Progenitor cell of endocrine pancreas (in vitro differentiated cells): ENCODE results near the gene CHPF2. TPM values are rescaled to one million over a fixed set of nuclear protein-coding genes. Genes with fewer than 3 reads are reported as not detected.

Experiments
- DNase-seq: peaks from one replicate; pipeline ENCODE4 v3.0.0; 2021; ENCODE audit warnings: low spot score; ENCODE audit not compliant: unreplicated experiment
- H3K27ac Mint-ChIP-seq: 2 replicates; pipeline ENCODE4 v1.8.0; 2021; ENCODE audit warnings: mild to moderate bottlenecking, moderate library complexity, mixed read lengths
- H3K27me3 Mint-ChIP-seq: 2 replicates; pipeline ENCODE4 v1.8.0; 2021; ENCODE audit warnings: mixed read lengths
- H3K36me3 Mint-ChIP-seq: 2 replicates; pipeline ENCODE4 v1.8.0; 2022; ENCODE audit warnings: mixed read lengths; ENCODE audit not compliant: insufficient read depth
- H3K4me1 Mint-ChIP-seq: 2 replicates; pipeline ENCODE4 v1.8.0; 2021; ENCODE audit warnings: low read depth, mixed read lengths
- H3K4me3 Mint-ChIP-seq: 2 replicates; pipeline ENCODE4 v1.8.0; 2021; ENCODE audit warnings: low read depth, mild to moderate bottlenecking, moderate library complexity, mixed read lengths
- H3K9me3 Mint-ChIP-seq: 2 replicates; pipeline ENCODE4 v1.8.0; 2021; ENCODE audit warnings: low read depth, mixed read lengths
- CTCF ChIP-seq: fragments of 200-600 bp; sonication (generic); IDR thresholded peaks from one replicate; pipeline ENCODE4 v1.5.0; 2021; ENCODE audit warnings: antibody characterized with exemption, mild to moderate bottlenecking; ENCODE audit not compliant: unreplicated experiment
- total RNA-seq: library from RNA; stranded (reverse); gene quantifications from 2 replicates; pipeline ENCODE4 v1.2.1, GENCODE V29; 2021

The CHPF2 gene
- total RNA-seq, 1 donor from 2014 or later = 42.2 TPM

GRCh38 chr7:151201751-151202150, 30.5 kb upstream of the CHPF2 start:
- no peak for TF ChIP-seq CTCF
- Mint-ChIP-seq H3K4me3 (no peak overlapping the region), H3K27ac (no peak overlapping the region), H3K9me3 (no peaks in the 10 kb centered on the region), H3K4me1 (no peaks in the 10 kb centered on the region), H3K36me3 (no peaks in the 10 kb centered on the region), H3K27me3 (peaks cover 47% of the 10 kb centered on the region)
- no peak for DNase-seq

- H3K27me3 Mint-ChIP-seq = peaks cover 57% of the 10 kb centered on the region
- DNase-seq = no peak
These were observed 29.4 kb upstream of the CHPF2 start for GRCh38 chr7:151202836-151203235.

GRCh38 chr7:151204383-151205032, 27.8 kb upstream of the CHPF2 start:
- H3K27ac Mint-ChIP-seq = no peak overlapping the region
- H3K4me3 Mint-ChIP-seq = no peak overlapping the region
- peaks cover 64% of the 10 kb centered on the region for H3K27me3 Mint-ChIP-seq

More at GRCh38 chr7:151202836-151203235, 29.4 kb upstream of the CHPF2 start:
- Mint-ChIP-seq H3K27ac (no peak overlapping the region), H3K4me3 (no peak overlapping the region), H3K36me3 (no peaks in the 10 kb centered on the region), H3K9me3 (no peaks in the 10 kb centered on the region), H3K4me1 (no peaks in the 10 kb centered on the region)
- TF ChIP-seq CTCF = no peak

GRCh38 chr7:151205730-151206129, 26.6 kb upstream of the CHPF2 start:
- Mint-ChIP-seq H3K27me3 (peaks cover 67% of the 10 kb centered on the region), H3K4me3 (no peak overlapping the region), H3K4me1 (peaks cover 2% of the 10 kb centered on the region), H3K27ac (no peak overlapping the region), H3K36me3 (no peaks in the 10 kb centered on the region), H3K9me3 (no peaks in the 10 kb centered on the region)
- no peak for TF ChIP-seq CTCF
- DNase-seq = no peak

More at GRCh38 chr7:151204383-151205032, 27.8 kb upstream of the CHPF2 start:
- Mint-ChIP-seq H3K4me1 (no peaks in the 10 kb centered on the region), H3K36me3 (no peaks in the 10 kb centered on the region), H3K9me3 (no peaks in the 10 kb centered on the region)
- no peak for TF ChIP-seq CTCF
- no peak for DNase-seq

- H3K27ac Mint-ChIP-seq = no peak overlapping the region
- H3K36me3 Mint-ChIP-seq = peaks cover 1% of the 10 kb centered on the region
- H3K27me3 Mint-ChIP-seq = peaks cover 59% of the 10 kb centered on the region
- H3K4me1 Mint-ChIP-seq = peaks cover 2% of the 10 kb centered on the region
- no peak for TF ChIP-seq CTCF
- no peaks in the 10 kb centered on the region for H3K9me3 Mint-ChIP-seq
- H3K4me3 Mint-ChIP-seq = no peak overlapping the region
- DNase-seq = no peak
These were observed 25.4 kb upstream of the CHPF2 start for GRCh38 chr7:151206914-151207313.
